DMS153 treated with DMSO at 0.1 percent for 48 hours (cell line): ENCODE results near the gene EVX2.

Source experiments
- DNase-seq: peaks from one replicate; lab custom pipeline; 2025; ENCODE audit not compliant: unreplicated experiment; lab: John Stamatoyannopoulos, UW

Gene EVX2

DNA sequence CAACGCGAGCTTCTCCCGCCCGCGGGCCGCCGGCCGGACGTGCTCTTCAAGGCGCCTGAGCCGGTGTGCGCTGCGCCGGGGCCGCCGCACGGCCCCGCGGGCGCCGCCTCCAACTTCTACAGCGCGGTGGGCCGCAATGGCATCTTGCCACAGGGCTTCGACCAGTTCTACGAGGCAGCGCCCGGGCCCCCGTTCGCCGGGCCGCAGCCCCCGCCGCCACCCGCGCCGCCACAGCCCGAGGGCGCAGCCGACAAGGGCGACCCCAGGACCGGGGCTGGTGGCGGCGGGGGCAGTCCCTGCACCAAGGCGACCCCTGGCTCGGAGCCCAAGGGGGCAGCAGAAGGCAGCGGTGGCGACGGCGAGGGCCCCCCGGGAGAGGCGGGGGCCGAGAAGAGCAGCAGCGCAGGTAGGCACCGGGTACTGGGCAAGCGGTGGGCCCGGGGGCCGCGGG is 24.0 kb upstream of the EVX2 start:
- DNase-seq, result no peak

DNA sequence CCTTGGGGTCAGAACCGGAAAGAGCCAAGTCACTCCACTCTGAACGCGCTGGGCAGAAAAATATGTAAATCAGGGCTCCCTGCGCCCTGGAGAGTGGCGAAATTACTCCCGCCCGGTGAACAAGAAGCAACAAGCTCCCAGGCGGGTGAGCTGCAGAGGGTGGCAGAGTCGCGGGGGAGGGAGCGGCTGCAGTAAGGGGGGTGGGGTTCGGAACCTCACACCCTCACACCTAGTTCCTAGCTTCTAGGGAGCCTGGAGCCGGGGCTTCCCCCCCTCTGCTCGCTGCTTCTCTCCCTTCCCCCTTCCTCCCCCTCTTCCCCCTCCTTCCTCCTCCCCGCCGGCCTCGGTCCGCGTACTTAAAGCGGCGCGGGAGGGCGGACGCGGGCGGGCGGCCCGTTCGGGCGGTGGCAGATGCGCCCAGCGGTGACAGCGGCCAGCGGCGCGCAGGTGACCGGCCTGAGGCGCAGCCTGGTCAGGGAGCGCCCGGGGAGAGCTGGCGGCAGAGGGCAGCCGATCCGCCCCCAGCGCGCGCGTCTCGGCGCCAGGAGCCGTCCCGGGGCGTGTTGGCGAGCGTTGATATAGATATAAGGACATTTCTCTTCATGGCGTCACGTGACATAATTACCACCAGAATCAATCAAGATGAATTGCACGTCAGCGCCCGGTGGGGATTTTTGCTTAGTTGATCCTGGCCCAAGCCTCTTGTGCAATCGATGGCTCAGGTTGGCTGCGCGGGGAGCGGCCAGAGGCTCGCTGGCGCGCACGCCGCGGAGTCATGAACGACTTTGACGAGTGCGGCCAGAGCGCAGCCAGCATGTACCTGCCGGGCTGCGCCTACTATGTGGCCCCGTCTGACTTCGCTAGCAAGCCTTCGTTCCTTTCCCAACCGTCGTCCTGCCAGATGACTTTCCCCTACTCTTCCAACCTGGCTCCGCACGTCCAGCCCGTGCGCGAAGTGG is 23.1 kb upstream of the EVX2 start, which contains the start of gene HOXD11:
HOXD11 (plus strand) TSS at position 700 of the 959 bp plus-strand sequence; CDS start at position 776, 76 bp downstream.
- DNase-seq, result no peak

GRCh38 chr2:176105730-176106580 is 22.2 kb upstream of the EVX2 start:
- DNase-seq, result no peak

DNA sequence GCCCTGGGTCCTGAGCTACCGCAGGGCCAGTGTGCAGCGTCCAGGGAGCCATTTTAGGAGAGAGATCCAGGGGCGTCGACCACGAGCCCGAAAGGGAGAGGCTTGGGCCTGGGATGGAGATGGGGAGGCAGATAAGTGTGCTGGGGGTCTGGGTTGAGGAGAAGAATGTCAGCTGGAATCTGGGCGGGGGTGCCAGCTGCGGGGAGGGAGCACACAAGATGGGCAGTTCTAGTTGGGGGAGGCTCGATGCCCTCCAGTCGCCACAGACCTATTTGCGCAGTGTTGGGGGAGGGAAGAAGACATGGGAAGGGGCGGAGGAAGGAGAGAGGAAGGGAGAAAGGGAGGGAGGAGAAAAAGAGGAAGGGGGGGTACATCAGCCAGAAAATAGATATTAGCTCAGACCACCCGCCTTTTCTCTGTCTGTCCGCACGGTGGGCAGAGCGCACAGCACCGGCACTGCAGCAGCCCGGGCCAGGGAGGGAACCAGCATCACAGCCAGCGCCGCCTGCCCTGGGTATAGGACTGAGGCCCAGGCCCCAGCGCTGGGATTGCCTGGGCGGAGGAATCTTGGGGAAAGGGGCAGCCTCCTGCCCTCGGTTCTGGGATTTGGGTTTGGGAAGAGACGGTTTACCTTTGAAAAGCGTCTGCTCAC is 21.4 kb upstream of the EVX2 start:
- DNase-seq, result no peak

GRCh38 chr2:176104316-176105077 is 20.7 kb upstream of the EVX2 start:
- DNase-seq, result no peak

DNA sequence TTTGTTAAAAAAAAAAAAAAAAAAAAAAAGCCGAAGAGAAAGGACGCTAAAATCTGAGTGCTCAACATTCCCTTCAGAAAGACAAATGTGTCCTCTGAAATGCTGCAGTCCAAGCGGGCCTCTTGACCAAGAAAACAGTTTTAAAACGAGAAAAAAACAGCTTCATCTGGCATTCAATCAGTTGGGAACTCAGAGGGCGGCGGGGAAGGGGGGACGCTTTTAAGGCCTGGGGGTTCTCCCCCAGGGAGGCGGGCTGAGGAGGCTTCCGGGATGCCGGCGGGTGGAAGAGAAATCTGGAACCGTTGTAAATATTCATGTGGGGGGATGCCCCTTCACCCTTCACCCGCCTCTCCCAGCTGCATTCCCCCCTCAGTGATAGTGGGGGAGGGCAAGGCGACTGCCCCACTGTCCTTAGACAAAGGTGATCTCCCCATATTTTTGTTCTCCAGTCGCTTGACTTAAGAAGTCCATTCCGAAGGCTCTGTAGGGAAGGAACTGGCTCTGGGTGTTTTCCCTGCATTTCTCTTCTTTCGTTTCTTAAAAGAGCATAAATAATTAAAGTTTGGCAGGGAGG is 20.1 kb upstream of the EVX2 start:
- DNase-seq, result no peak

DNA sequence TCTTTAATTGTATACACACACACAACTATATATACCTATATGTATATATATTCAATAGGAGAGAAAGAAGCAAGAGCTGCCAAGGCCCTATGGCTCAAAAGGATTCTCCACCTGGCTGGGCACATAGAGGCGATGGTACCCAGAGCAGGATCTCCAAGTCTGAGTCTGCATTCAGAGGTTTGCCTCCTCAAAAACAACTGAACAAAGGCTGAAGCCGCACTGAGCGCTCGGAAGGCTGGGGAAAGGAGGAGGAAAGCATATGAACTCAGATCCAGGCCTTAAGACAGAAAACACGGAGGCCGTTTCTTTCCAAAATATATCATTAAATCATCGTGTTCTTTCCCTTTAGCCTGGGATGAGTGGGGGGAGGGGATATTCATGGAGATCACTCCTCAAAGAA is 19.4 kb upstream of the EVX2 start:
- DNase-seq, result no peak

- DNase-seq, result no peak
Measured at GRCh38 chr2:176102309-176102866, 18.6 kb upstream of the EVX2 start.

DNA sequence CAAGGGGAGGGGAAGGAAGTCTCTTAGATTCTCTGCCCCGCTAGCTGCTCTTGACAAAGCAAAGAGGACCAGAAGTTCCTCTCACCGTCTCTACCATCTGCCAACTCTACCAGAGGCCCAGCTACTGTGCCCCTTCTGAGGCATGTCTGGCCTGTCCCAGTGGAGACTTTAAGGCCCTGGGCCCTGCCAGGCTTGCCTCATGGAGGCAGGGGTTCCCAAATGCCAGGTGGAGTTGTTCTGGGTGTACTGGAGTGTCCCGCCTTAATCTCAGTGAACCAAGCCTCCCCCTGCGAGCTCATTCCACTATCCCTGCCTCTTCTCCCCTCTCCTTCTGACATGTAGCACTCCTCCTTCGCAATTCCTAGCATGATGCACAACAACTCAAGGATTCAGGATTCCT is 18.1 kb upstream of the EVX2 start:
- no peak for DNase-seq

DNA sequence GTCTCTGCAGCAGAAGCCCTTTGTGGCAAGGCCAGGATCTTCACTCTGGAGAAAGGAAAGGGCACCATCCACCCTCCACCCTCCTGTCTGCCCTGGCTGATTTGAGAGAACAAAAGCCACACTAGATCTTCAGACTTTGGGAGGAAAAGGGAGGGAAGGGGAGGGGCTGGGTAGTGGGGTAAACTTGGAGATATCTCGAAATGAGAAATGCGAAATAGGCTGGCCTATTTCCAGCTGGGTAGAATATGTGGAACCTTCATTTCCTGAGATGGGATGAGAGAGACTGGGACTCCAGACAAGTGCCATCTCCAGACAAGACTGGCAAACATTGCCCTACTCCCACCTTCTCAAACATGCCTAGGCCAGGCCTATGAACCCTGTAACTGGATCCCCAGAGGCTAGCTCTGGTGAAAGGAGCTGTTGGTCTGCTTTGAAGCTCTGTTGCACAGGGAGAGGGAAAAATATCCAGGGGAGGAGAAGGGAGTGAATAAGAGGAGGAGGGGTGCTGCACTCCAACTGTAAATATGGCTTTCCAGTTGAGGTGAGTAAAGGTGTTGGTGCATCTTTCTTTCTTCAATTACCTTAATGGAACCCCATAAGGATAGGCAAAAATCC is 17.6 kb upstream of the EVX2 start:
- DNase-seq, result no peak

DNA sequence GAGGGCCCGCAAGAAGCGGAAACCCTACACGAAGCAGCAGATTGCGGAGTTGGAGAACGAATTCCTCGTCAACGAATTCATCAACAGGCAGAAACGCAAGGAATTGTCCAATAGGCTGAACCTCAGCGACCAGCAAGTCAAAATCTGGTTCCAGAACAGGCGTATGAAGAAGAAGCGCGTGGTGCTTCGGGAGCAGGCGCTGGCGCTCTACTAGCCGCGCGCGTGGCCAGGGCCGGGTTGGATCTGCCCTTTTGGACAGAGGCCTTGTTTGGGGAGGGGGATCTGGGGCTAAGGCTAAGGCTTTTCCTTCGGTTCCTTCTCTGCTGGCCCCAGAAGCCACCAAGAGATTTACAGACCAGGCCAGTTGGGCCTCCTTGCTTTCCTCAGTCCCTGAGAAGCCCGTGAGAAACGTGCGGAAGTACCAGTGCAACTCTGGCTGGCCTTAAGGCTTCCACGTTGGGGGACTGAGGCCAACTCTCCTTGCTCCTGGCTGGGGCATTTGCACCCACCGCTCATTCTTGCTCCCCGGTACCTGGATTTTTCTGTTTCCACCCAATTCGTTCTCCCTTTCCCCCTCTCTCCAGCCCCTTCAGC is 16.9 kb upstream of the EVX2 start:
- DNase-seq, result no peak

DNA sequence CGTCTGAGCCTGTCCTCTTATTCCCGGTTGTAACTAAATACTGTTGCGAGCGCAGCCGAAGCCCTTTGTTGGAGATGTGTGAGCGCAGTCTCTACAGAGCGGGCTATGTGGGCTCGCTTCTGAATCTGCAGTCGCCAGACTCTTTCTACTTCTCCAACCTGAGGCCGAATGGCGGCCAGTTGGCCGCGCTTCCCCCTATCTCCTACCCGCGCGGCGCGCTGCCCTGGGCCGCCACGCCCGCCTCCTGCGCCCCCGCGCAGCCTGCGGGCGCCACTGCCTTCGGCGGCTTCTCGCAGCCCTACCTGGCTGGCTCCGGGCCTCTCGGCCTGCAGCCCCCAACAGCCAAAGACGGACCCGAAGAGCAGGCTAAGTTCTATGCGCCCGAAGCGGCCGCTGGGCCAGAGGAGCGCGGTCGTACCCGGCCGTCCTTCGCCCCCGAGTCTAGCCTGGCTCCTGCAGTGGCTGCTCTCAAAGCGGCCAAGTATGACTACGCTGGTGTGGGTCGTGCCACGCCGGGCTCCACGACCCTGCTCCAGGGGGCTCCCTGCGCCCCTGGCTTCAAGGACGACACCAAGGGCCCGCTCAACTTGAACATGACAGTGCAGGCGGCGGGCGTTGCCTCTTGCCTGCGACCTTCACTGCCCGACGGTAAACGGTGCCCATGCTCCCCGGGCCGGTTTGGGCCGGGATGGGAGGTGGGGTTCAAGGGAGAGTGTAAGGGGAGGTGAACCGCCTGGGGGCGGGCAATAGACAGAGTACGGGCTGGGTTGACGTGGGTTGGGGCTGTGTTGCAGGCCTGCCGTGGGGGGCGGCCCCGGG is 16.2 kb upstream of the EVX2 start, which contains the start of gene HOXD12:
HOXD12 (plus strand) TSS at position 68 of the 819 bp plus-strand sequence; CDS start at position 75, 7 bp downstream.
- DNase-seq, result no peak

GRCh38 chr2:176099159-176099727 is 15.5 kb upstream of the EVX2 start:
- DNase-seq, result no peak

DNA sequence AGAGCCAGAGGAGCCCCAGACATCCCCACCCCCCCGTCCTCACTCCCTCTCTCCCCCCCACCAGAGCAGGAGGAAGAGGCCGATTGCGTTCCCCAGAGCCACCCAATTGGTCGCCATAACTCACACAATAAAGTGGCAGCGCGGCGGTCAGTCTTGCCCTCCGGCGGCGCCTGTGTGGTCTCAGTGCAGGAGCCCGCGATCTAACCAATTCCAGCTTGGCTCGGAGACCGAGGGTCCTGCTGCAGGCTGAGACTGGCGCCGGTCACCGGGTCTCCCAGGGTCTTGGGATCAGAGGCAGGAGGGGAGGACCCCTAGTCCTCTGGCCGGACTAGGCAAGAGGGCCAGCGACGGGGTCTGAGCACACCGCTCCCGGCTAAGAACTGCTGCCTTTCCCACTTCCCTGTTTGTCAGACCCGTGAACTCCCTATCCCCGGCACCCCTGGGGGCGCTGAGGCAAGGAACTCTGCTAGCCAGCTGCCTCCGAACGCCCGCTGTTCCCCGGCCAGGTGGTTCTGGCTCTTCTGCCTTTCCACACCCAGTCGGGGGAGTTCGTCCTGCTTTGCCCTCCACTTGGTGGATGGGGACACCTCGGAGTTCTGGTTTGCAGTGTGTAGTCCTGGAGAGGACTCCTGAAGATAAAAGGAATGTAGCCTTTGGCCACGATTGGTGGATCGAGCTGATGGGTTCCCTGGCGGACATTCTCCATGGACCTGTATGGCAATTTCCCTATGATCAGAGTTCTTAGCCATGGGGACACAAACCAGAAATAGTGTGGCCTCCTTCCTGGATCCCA is 14.8 kb upstream of the EVX2 start:
- no peak for DNase-seq

GRCh38 chr2:176097820-176098365 is 14.1 kb upstream of the EVX2 start:
- no peak for DNase-seq

DNA sequence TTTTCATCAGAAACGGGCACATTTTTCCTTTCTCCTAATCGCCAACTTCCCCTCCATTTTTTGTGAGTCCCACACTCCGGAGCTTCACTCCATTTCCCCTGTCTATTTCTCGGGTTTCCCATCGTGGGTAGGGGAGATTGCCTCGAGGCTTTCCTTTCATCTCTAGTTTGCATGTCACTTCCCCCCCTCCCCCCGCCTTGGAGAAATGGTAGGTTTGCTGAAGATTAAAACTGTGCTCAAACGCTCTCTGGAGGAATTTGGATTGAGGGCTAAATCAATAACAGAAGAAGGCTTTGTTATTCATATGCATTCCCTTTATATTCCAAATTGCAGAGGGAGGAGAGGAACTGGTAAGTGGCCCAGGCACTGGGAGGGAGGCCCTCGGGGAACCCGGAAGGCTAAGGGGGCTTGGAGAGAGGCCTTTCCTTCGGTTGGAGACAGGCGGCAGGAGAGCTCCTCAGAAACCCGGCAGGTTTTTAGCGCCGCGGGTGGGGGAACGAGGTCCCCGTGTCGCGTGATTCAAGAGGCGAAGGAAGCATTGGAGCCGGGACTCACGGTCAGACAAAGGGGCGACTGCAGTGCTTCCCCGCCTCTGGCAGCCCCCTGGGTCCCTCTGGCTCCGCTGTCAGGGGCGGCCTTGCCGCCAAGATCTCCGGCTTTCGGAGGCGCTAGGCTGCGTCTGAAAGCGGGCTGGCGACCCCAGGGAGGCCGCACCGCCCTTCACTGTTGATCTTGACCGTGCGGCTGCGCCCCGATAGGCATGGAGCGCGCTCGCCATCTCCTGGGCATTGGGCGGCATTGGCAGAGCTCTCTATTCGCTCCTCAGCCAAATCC is 13.4 kb upstream of the EVX2 start:
- DNase-seq, result peak; percentile 95
